ENCODE measurements around the gene NOTUM.
"Not testable (repeated sequence)": the region's sequence is repeated elsewhere in the genome, so short reads cannot be mapped to it uniquely, and the experiment has no call there.

The NOTUM gene

DNA sequence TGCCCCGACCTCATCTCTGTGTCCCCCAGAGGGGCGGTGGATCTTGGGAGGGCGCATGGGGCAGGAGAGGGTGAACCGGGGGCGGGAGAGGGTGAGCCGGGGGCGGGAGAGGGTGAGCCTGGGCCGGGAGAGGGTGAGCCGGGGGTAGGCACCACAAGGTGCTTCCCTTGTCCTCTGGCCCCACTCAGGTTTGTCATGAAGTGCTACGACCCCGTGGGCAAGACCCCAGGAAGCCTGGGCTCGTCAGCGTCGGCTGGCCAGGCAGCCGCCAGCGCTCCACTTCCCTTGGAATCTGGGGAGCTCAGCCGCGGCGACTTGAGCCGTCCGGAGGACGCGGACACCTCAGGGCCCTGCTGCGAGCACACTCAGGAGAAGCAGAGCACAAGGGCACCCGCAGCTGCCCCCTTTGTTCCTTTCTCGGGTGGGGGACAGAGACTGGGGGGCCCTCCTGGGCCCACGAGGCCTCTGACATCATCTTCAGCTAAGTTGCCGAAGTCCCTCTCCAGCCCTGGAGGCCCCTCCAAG is 35.3 kb upstream of the NOTUM start:
- DNase-seq (ENCODE audit: low read depth), result no peak

- DNase-seq (ENCODE audit: low read depth), result no peak
Measured at GRCh38 chr17:81995463-81996231, 34.7 kb upstream of the NOTUM start.

DNA sequence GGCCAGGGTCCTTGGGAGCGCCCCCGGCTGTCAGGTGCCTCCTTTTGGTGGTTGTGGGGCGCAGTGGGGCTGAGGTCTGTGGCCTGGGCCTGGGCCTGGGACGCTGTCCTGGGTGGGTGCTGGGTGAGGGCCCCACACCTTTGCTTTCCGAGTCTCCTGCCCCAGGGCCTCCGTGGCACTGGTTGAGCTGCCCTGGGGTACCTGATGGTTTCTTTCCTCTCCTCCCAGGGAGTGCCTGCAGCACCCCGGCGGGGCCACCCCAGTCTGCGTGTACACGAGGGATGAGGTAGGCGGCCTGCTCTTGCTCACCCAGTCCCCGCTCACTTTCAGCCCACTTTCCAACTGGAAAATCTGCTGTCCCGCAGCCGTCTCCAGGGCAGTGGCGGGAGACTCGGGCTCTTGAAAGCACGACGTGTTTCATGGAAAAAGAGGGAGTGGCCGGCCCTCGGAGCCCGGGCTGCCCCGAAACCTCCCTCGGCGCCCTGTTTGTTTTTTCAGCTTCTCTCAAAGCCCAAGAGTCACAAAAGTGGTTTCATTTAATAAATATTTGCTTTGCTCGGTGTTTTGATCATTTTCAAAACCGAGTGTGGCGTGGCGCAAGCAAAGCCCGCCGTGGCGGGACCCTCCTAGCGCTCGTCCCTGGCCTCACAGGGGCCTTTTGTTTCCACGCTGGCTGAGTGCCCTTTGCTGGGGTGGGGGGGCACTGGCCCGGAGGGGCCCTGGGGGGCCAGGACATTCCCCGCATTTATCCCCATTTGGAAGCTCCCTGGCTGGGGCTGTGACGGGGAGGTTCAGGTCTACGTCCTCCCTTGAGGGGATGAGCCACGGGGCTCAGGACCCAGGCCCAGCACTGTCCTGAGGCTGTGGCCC is 33.8 kb upstream of the NOTUM start:
- DNase-seq (ENCODE audit: low read depth), result no peak

- no peak for DNase-seq (ENCODE audit: low read depth)
Measured at GRCh38 chr17:81993729-81994592, 33.0 kb upstream of the NOTUM start.

DNA sequence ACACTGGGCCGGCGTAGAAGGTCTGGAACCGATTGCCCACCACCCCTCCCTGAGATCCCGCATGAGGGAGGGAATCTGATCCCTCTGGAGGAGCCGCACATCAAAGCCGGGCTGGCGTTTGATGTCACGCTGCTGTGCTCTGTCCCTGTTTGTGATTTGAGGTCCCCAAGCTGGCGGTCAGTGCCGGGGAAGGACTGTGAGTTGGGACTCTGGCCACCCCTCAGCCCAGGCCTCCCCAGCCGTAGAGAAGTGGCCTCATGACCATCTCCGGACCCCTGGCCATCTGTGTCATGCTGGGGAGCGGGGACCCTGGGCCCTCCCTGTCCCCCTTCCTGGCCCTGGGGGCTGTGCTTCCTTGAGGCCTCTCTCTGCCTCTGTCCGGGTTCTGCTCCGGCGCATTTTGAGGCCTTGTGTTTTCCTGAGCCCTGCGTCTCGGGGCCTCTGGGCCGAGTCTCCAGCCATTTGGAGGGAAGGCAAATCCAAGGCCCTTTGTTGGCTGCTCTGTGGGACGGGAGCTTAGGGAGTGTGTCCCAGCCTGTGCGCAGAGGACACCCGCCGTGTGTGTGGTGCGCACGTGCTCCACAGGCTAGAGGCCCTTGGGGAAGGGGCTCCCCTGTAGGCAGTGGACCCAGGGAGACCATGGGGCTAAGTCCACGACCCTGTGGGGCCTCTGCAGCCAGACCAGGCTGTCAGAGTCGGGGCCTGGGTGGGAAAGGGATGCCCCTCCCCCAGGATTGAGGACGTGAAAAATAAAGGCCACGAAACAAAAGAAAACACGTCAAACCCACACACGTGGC is 31.5 kb upstream of the NOTUM start:
- DNase-seq (ENCODE audit: low read depth), result no peak

DNA sequence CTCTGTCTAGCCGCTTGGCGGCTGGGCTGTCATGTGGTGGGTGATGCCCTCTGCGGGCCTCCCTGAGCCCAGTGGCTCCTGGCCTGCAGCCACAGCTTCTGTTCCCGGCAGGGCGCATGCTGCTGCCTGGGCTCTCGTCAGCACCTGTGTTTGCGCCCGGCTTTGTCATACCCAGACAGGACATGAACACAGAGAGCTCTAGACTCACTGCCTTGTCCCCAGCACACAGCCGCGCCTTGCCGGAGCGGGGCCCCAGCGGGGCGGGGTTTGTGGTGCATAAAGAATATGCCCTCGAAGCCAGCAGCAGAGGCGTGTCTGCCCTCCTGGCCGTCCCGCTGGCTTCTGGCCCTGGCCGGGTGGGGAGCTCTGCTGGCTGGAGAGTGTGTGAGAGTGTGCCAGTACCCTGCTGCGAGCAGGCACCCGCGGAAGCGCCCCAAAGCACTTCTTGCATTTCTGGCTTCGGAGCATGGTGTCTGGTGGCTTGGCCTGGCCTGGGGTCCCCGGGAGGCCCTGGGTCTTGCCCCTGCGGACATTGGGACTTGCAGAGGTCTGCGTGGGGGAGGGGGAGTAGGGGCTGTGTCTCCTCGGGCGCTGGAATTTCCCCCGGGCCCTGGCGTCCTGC is 30.8 kb upstream of the NOTUM start:
- peak; percentile 76 for DNase-seq (ENCODE audit: low read depth)

DNA sequence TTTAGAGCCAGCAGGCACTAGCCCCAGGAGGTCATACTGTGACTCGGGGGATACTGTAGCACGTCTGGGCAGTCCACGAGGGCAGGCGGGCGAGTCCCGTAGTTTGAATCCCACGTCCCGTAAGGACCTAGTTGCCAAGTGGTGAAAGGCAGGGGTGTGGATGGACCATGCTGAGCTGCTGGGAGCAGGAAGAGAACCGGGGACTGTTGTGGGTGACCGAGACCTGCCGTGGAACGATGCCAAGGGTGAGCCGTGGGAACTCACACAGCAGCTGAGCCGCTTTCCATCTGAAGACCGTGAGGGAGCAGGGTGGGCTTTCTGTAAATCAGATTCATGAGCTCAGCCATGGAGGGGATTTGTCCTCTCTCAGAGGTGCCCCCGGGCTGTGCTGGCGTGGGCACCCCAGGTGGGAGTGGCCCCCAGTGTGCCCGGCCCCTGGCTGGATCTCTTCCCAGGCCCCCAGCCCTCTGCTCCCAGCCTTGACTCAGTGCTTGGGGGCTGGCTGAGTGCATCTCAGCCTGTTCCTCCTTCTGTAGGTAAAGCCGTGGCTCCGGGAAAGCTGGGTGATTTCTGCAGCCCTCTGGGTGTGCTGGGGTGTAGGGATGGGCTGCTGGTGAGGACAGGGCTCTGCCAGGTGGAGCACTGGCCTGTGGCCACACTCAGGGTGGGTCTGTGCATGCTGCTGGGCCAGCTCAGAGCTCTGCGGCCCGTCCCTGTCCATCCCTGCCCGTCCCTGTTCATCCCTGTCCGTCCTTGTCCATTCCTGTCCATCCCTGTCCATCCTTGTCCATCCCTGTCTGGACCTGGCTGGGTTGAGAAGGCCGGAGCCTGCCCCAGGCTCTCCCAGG is 30.1 kb upstream of the NOTUM start:
- no peak for DNase-seq (ENCODE audit: low read depth)

- no peak for DNase-seq (ENCODE audit: low read depth)
Measured at GRCh38 chr17:81987161-81987770, 26.3 kb upstream of the NOTUM start.

DNA sequence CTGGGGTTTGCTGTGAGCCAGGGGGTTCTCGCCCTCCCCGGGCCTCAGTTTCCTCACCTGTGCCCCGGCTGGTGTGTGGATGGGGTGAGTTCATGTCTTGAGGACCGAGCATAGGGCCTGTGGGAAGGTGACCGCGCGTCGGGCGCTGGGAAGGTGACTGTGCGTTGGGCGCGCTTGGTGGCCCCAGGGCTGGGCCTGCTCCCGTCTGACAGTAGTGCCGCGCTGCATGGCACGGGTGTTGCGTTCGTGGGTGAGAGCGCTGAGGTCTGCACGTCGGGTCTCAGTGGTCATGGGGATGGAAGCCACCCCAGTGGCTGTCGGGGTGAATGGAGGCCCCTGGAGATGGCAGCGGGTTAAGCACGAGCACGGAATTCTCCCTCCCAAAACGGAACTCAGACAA is 25.6 kb upstream of the NOTUM start:
- no peak for DNase-seq (ENCODE audit: low read depth)

DNA sequence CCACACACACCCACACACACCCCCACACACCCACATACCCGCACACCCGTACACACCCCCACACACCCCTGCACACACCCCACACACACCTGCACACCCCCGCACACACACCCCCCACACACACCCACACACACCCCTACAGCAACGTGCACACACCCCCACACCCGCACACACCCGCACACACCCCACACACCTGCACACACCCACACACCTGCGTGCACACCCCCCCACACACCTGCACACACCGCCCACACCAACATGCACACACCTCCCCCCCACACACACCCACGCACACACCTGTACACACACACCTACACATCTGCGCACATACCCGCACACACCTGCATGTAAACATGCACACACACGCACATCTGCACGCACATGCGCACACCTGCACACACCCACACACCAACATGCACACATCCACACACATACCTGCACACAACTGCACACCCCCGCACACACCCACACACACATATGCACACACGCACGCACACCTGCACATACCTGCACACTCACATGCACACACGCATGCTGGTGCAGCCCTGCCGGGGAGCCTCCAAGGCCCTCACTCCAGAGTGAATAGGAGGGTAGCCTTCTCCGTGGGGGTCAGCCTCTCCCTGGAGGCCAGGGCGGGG is 23.9 kb upstream of the NOTUM start:
- no peak for DNase-seq (ENCODE audit: low read depth)

GRCh38 chr17:81983639-81984373 is 22.8 kb upstream of the NOTUM start:
- no peak for DNase-seq (ENCODE audit: low read depth)

- DNase-seq (ENCODE audit: low read depth), result no peak
Measured at GRCh38 chr17:81983011-81983638, 22.1 kb upstream of the NOTUM start.

GRCh38 chr17:81981511-81981910 is 20.5 kb upstream of the NOTUM start:
- DNase-seq (ENCODE audit: low read depth), result not testable (repeated sequence)

DNA sequence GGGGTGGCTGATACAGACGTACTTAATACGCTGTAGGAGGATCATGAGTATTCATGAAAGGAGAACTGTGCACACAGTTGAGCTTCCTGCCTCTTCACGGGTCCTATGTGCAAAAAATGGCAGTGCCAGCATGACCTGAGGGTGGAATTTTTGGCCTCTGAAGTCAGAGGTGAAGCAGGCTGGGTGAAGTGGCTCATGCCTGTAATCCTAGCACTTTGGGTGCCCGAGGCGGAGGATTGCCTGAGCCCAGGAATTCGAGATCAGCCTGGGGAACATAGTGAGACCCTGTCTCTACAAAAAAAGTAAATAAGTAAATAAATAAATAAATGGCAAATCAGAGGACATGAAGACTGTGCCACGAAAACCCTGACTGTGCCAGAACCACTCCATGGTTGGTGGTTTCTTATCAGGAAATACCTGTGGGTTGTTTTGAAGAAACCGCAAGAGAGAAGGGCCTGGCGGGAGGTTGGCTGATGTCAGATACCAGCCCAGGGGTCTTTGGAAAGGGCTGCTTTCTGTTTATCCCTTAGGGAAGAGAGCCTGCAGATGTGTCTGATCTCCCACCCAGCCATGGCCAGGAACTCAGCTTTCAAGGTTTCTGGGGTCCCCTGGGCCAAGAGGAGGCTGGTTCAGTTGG is 19.8 kb upstream of the NOTUM start:
- no peak for DNase-seq (ENCODE audit: low read depth)

DNA sequence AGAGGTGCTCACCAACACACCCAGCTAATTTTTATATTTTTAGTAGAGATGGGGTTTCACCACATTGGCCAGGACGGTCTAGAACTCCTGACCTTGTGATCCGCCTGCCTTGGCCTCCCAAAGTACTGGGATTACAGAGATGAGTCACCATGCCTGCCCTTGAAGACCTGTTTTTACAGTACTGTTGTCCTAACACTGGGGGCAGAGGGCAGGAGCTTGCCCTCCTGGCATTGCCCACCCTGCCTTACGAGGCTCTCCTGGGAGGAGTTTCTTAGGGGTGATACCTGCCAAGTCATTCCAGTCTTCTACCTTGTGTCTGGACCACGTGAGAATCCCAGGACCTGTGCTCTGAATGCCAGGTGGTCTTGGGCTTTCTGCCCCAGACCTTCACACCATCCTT is 19.1 kb upstream of the NOTUM start:
- no peak for DNase-seq (ENCODE audit: low read depth)

DNA sequence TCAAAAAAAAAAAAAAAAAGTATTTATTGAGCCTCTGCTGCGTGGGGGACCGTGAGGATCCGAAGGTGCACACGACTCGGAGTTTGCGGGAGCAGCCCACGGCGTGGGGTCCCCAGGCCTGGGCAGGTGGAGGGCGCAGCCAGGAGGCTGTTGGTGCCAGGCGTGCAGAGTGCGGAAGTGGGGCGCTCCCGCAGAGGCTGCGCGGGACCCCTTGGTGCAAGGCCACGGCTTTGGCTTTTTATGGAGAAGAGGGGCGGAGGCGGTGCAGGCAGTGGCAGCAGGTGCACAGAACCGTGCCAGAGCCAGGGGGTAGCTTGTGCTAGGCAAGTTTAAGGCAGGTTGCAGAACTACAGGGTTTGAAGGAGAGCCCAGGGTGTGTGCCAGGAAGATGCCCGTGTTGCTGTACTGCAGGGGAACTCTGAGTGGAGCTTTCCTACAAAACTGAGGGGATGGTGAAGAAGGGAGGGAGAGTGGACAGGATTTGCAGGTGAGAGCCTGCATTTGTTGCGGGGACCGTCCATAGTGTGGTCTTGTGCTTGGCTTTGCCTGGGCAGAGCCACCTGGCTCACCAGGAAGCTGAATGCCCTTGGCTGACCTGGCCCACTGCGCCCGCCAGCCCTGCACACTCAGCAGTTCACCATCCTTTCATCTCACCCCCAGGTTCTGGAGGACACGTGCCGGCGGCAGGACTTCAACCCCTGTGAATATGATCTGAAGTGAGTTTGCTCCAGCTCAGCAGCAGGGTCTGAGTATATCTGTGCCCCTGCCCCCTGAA is 17.7 kb upstream of the NOTUM start:
- DNase-seq (ENCODE audit: low read depth), result no peak
